ENCODE data around the gene CALD1.

DNA sequence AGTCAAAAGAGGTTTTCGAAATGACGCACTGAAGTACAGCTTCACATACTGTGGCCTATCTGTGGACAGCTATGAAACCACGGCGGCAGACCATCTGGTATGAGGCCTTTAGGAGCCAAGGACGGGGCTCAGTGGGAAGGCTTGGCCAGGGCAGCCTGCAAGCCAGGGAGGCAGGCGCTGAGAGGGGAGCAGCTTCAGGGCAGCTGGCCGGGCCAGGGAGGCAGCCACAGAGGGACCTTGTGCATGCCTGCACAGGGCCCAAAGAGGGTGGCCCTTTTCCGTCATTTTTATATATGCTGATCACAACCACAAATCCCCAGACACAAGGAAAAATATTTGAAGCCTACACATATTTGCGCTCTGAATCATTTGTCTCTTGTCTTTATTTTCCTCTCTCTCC is 13.5 kb downstream of the CALD1 start:
- TF ChIP-seq, protein P1, sequence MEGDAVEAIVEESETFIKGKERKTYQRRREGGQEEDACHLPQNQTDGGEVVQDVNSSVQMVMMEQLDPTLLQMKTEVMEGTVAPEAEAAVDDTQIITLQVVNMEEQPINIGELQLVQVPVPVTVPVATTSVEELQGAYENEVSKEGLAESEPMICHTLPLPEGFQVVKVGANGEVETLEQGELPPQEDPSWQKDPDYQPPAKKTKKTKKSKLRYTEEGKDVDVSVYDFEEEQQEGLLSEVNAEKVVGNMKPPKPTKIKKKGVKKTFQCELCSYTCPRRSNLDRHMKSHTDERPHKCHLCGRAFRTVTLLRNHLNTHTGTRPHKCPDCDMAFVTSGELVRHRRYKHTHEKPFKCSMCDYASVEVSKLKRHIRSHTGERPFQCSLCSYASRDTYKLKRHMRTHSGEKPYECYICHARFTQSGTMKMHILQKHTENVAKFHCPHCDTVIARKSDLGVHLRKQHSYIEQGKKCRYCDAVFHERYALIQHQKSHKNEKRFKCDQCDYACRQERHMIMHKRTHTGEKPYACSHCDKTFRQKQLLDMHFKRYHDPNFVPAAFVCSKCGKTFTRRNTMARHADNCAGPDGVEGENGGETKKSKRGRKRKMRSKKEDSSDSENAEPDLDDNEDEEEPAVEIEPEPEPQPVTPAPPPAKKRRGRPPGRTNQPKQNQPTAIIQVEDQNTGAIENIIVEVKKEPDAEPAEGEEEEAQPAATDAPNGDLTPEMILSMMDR (IDR thresholded peaks at IDR 0.05), result no peak
- no peak for TF ChIP-seq POLR2A (IDR thresholded peaks at IDR 0.05)
